Prostate gland (tissue), 2 donors: Measurements from ENCODE around the gene NHSL2.

ENCODE experiments used
- POLR2AphosphoS5 ChIP-seq: sonication (generic); formaldehyde crosslinking; IDR thresholded peaks from one replicate; pipeline ENCODE4 v1.6.1; 2017; ENCODE audit warnings: antibody characterized with exemption
- TF ChIP-seq, protein P1 (sequence below), 4 experiments: fragments of 200-600 bp in 2 of 4; fragments of 450-650 bp in 2 of 4; sonication (generic) in 2 of 4; IDR thresholded peaks; 1 replicate in 3 of 4; 2 replicates in 1 of 4; pipeline ENCODE4 v1.5.1; 2016 to 2019; ENCODE audit warnings: antibody characterized with exemption in 4 of 4, mild to moderate bottlenecking in 2 of 4, moderate library complexity in 2 of 4

GRCh38 chrX:72043636-72044035 lies 133.0 kb downstream of the NHSL2 start:
- TF ChIP-seq, protein P1, sequence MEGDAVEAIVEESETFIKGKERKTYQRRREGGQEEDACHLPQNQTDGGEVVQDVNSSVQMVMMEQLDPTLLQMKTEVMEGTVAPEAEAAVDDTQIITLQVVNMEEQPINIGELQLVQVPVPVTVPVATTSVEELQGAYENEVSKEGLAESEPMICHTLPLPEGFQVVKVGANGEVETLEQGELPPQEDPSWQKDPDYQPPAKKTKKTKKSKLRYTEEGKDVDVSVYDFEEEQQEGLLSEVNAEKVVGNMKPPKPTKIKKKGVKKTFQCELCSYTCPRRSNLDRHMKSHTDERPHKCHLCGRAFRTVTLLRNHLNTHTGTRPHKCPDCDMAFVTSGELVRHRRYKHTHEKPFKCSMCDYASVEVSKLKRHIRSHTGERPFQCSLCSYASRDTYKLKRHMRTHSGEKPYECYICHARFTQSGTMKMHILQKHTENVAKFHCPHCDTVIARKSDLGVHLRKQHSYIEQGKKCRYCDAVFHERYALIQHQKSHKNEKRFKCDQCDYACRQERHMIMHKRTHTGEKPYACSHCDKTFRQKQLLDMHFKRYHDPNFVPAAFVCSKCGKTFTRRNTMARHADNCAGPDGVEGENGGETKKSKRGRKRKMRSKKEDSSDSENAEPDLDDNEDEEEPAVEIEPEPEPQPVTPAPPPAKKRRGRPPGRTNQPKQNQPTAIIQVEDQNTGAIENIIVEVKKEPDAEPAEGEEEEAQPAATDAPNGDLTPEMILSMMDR (IDR thresholded peaks at IDR 0.05): no peak
- TF ChIP-seq POLR2AphosphoS5: no peak
